Middle frontal gyrus (tissue), 1 donor: ENCODE measurements around the gene CCNG1.
"Not testable (repeated sequence)": the region's sequence is repeated elsewhere in the genome, so short reads cannot be mapped to it uniquely, and the experiment has no call there.

ENCODE experiments used
- DNase-seq: peaks from one replicate; pipeline ENCODE4 v3.0.0-alpha.2; 2015; ENCODE audit warnings: low spot score; ENCODE audit errors: extremely low spot score

Gene CCNG1

GRCh38 chr5:163437309-163438182 lies at the start of gene CCNG1:
Gene CCNG1, plus strand, starts transcription at chr5:163437595. Its CDS starts 1,662 bp downstream, at chr5:163439257.
- DNase-seq, result peak; percentile 94

- DNase-seq, result no peak
Measured at GRCh38 chr5:163395792-163396191, 41.6 kb upstream of the CCNG1 start.

- DNase-seq, result not testable (repeated sequence)
Measured at GRCh38 chr5:163396818-163397340, 40.5 kb upstream of the CCNG1 start.

GRCh38 chr5:163397354-163397753 lies 40.0 kb upstream of the CCNG1 start:
- DNase-seq, result no peak

- DNase-seq, result no peak
Measured at GRCh38 chr5:163399923-163400322, 37.5 kb upstream of the CCNG1 start.

- no peak for DNase-seq
Measured at GRCh38 chr5:163401271-163401670, 36.1 kb upstream of the CCNG1 start.

GRCh38 chr5:163402007-163402406 lies 35.4 kb upstream of the CCNG1 start:
- no peak for DNase-seq

GRCh38 chr5:163404364-163405173 lies 32.8 kb upstream of the CCNG1 start:
- no peak for DNase-seq

GRCh38 chr5:163407034-163407655 lies 30.2 kb upstream of the CCNG1 start:
- no peak for DNase-seq

GRCh38 chr5:163408311-163408923 lies 29.0 kb upstream of the CCNG1 start:
- DNase-seq, result peak; percentile 77

- DNase-seq, result no peak
Measured at GRCh38 chr5:163409384-163409783, 28.0 kb upstream of the CCNG1 start.

GRCh38 chr5:163410505-163410904 lies 26.9 kb upstream of the CCNG1 start:
- no peak for DNase-seq

- DNase-seq, result not testable (repeated sequence)
Measured at GRCh38 chr5:163415673-163416072, 21.7 kb upstream of the CCNG1 start.

- DNase-seq, result no peak
Measured at GRCh38 chr5:163424836-163425235, 12.6 kb upstream of the CCNG1 start.

GRCh38 chr5:163426128-163426527 lies 11.3 kb upstream of the CCNG1 start:
- DNase-seq, result not testable (repeated sequence)

- no peak for DNase-seq
Measured at GRCh38 chr5:163432544-163432943, 4.9 kb upstream of the CCNG1 start.

- no peak for DNase-seq
Measured at GRCh38 chr5:163433271-163433670, 4.1 kb upstream of the CCNG1 start.

GRCh38 chr5:163434401-163434866 lies 3.0 kb upstream of the CCNG1 start:
- DNase-seq, result no peak

GRCh38 chr5:163436515-163436914 lies 880 bp upstream of the CCNG1 start:
- DNase-seq, result no peak

- DNase-seq, result no peak
Measured at GRCh38 chr5:163437011-163437308, 435 bp upstream of the CCNG1 start.

- DNase-seq, result no peak
Measured at GRCh38 chr5:163439092-163439425, 1.7 kb downstream of the CCNG1 start.
